Activated T-cell treated with anti-CD3 and anti-CD28 coated beads for 24 hours (primary cell): ENCODE measurements around the gene NUPR1.
"Not testable (repeated sequence)": the region's sequence is repeated elsewhere in the genome, so short reads cannot be mapped to it uniquely, and the experiment has no call there.

Experiments used
- DNase-seq: peaks from one replicate; pipeline ENCODE4 v3.0.0-alpha.2; 2020; ENCODE audit warnings: low read depth

Gene NUPR1

DNA sequence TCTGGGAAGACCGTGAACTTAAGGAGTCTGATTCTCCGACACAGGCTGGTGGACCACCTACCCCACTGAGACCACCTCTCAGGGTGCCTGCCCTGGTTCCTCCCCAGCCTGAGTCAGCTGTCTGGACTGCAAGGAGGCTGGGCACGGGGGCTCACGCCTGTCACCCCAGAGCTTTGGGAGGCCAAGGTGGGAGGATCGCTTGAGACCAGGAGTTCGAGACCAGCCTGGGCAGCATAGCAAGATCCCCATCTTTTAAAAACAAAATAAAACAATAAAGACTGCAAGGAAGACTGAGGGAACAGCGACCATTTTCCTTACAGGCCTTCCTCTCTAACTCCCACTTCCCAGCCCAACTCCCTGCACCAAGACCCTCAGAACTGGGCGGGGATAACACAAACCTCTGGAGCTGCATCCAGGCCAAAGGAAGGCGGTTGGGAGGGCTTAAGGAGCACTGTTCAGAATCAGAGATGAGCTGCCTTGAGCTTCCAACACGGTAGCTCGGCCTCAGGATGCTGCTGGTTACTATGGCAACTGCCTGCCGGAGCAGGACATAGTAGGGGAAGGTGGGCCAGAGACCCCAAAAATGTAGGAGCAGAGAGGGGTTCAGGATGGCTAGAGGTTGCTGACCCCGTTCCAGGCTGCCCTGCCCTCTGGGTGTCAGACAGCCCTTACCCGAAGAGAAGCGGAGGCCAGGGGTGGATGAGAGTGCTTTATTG lies 40.0 kb downstream of the NUPR1 start:
- no peak for DNase-seq

- no peak for DNase-seq
Measured at GRCh38 chr16:28497861-28498599, 40.7 kb downstream of the NUPR1 start.

DNA sequence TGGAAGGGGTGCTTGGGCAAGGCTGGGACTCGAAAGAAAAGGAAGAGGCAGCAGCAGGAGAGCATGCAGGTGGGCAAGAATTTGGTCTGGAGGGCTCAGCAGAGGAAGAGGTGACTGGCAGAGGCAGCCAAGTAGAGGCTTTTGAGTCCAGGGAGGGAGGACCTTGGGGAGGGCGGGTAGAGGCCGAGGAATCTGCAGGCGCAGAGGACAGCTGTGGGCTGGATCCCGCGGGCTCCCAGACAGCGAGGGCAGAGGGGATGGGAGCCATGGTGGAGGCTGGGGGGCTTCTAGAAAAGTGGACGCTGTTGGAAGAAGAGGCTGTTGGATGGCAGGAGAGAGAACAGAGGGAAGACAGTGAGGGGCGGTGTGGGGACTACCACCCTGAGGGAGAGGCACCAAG lies 41.4 kb downstream of the NUPR1 start:
- DNase-seq: no peak

DNA sequence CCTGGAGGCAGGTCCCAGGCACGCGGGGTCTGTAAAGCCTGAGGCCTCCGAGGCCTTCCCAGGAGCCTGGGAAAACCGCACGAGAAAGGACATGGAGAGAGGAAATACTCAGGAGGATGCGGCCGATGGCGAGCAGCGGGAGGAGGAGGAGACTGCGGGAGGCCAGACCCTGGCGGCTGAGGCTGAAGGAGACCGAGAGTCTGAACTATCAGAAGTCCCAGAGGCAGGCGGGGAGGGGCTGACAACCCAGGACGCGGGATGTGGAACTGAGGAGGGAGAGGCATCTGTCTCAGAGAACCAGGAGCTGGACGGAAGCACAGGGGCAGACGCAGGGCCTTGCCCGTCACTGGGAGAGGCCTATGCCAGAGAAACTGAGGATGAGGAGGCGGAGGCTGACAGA lies 41.9 kb downstream of the NUPR1 start:
- no peak for DNase-seq

DNA sequence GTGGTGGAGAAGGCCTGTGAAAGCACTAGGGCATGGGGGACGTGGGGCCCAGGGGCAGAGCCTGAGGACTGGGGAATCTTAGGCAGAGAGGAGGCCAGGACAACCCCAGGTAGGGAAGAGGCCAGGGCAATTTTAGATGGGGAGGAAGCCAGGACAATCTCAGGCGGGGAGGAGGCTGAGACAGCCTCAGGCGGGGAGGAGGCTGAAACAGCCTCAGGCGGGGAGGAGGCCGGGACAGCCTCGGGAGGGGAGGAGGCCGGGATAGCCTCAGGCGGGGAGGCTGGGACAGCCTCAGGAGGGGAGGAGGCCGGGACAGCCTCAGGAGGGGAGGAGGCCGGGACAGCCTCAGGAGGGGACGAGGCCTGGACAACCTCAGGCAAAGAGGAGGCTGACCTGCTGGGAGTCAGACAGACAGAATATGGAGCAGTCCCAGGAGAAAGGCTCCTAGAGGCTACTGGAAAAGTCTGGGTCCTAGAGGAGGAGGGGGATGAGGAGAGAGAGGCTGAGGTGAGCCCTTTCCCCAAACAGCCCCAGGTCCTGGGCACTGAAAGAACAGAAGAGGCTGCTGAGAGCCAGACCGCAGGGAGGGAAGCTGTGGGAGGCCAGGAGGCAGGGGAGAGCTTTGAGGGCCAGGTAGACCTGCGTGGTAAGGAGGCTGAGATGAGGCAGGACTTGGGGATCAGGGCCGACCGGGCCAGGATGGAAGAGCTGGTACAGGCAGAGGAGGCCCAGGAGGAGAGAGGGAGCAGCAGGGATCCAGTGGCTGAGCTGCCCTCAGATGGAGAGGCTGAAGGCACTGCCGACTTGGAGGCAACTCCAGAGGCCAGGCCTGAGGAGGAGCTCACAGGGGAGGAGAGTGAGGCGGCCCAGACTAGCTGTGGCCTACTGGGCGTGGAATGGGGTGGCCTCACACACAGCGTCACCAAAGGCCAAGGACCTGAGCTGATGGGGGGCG lies 42.7 kb downstream of the NUPR1 start:
- no peak for DNase-seq

DNA sequence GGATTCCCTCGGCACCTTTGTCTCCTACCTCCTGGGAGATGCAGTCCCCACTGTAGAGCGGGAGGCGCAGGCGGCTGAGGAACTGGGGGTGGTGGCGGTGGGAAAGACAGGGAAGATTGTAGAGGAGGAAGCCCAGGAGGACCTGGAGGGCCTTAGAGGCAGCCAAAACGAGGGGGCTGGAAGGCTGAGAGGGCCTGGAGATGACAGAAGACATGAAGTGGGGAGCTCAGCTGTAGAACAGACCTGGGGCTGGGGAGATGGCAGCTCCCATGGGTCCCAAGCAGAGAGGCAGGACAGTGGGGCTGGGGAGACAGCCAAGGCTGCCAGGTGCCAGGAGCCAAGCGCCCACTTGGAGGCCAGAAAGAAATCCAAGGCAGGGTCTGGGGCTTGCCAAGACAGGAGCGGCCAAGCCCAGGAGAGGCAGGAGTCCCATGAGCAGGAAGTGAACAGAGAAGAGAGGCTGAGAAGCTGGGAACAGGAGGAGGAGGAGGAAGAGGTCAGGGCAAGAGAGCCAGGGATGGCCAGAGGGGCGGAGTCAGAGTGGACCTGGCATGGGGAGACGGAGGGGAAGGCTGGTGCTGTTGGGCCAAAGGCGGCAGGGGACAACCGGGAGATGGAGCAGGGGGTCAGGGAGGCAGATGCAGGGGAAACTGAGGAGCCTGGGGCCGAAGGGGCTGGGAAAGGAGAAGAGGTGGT lies 43.5 kb downstream of the NUPR1 start:
- no peak for DNase-seq

DNA sequence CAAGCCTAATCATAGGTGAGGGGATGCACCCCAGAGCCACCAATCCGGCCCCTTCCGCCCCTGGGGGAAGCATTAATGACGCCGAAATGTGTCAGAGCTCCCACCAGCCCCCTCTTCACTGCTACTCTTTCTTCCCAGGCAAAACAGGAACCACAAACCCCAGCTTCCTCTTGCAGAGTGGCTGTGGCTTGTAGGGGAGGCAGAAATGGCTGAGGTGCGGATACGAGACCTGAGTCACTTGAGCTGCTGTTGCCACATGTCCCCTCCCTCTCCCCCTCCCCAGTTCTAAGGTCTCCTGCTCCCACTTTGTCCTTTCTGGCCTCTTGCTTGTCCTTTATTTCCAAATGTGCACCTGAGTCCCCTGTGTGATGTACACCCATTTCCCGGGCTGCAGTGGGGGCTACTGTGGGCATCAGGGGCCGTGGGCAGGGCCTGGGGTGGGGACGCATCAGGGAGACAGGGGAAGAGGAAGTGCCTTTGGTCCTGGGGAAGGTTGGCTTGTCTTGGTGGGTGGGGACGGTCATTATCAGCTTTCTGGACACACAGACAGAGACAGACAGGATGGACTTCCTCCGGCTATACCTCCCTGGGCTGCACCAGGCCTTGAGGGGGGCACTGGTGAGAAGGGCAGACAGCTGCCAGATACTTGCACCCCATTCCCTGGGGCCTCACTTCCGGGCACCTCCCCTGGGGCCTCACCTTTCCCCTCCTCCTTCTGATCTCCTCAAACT lies 44.5 kb downstream of the NUPR1 start, which contains the start of gene APOBR:
TSS of gene APOBR (plus strand) at position 523 of the 731 bp plus-strand sequence. CDS start at position 562, 39 bp downstream.
- peak; percentile 81 for DNase-seq

GRCh38 chr16:28492511-28492910 lies 46.3 kb downstream of the NUPR1 start:
- no peak for DNase-seq

GRCh38 chr16:28491970-28492474 lies 46.8 kb downstream of the NUPR1 start, which contains the start of gene CLN3:
CLN3 (minus strand) TSS chr16:28492074; CDS start chr16:28491759, 315 bp downstream.
- peak; percentile 83 for DNase-seq

GRCh38 chr16:28491230-28491969 lies 47.4 kb downstream of the NUPR1 start:
- DNase-seq: no peak

DNA sequence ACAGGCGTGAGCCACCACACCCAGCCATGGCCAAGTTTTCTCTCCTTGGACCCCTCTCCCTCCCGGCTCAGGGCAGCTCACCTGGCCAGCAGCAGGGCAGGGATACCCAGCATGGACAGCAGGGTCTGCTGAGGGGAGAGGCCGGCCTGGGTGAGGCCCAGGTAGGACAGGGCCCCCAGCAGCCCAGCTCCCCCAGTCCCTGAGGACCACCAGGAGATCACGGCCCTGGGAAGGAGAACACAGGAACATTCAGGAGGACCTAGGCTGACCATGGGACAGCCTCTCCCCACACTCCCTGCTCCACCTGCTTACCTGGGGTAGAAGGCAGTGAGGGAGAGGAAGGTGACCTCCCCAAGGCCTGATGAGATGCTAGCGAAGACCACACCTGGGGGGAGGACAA lies 52.5 kb downstream of the NUPR1 start:
- DNase-seq: no peak

GRCh38 chr16:28483361-28483760 lies 55.4 kb downstream of the NUPR1 start:
- DNase-seq: not testable (repeated sequence)
